Osteoblast (primary cell): ENCODE data around the gene METTL1. TPM values are rescaled to one million over a fixed set of nuclear protein-coding genes. Genes with fewer than 3 reads are reported as not detected.
A peak's percentile ranks its signal among the peaks of the same experiment; 100 is the strongest.

ENCODE experiments used
- DNase-seq: peaks from one replicate; pipeline ENCODE4 v3.0.0; 2011; ENCODE audit warnings: low spot score, mixed read lengths; ENCODE audit not compliant: insufficient read length; ENCODE audit errors: missing footprints
- H2AFZ ChIP-seq: 2 replicates; pipeline ENCODE4 v1.6.0; 2011; ENCODE audit warnings: mild to moderate bottlenecking, low read length
- H3K27ac ChIP-seq: 2 replicates; pipeline ENCODE4 v1.5.1; 2011; ENCODE audit warnings: mild to moderate bottlenecking, low read depth, low read length, moderate library complexity
- H3K27me3 ChIP-seq: 2 replicates; pipeline ENCODE4 v1.6.0; 2012; ENCODE audit warnings: mild to moderate bottlenecking, control low read depth, inconsistent platforms, low read length, moderate library complexity; ENCODE audit not compliant: insufficient read depth
- H3K36me3 ChIP-seq: 2 replicates; pipeline ENCODE4 v1.5.1; 2011; ENCODE audit warnings: mild to moderate bottlenecking, low read length, control low read depth, moderate library complexity; ENCODE audit not compliant: insufficient read depth
- H3K4me1 ChIP-seq: 2 replicates; pipeline ENCODE4 v1.5.1; 2011; ENCODE audit warnings: mild to moderate bottlenecking, low read length, control low read depth, moderate library complexity; ENCODE audit not compliant: insufficient read depth
- H3K4me2 ChIP-seq: 2 replicates; pipeline ENCODE4 v1.6.0; 2011; ENCODE audit warnings: mild to moderate bottlenecking, low read length; ENCODE audit not compliant: insufficient read depth
- H3K4me3 ChIP-seq: fragments of 200-600 bp; sonication (generic); 3 replicates; pipeline ENCODE4 v1.5.1; 2012; ENCODE audit warnings: mild to moderate bottlenecking, low read length, inconsistent platforms; ENCODE audit not compliant: insufficient read depth
- H3K79me2 ChIP-seq: 2 replicates; pipeline ENCODE4 v1.6.0; 2012; ENCODE audit warnings: mild to moderate bottlenecking, low read length, control low read depth, inconsistent platforms; ENCODE audit not compliant: insufficient read depth
- H3K9me3 ChIP-seq: 2 replicates; pipeline ENCODE4 v1.5.1; 2011; ENCODE audit warnings: low read depth, low read length, control low read depth
- H4K20me1 ChIP-seq: 2 replicates; pipeline ENCODE4 v1.6.0; 2012; ENCODE audit warnings: mild to moderate bottlenecking, low read length, control low read depth; ENCODE audit not compliant: insufficient read depth
- total RNA-seq: library from RNA; depleted of rRNA; stranded (reverse); fragments of >200 nt; gene quantifications from 2 replicates; pipeline ENCODE4 v1.2.3, GENCODE V29; 2012
- TF ChIP-seq, protein P1 (sequence below): IDR thresholded peaks from 2 replicates; pipeline ENCODE4 v1.5.1; 2011; ENCODE audit warnings: mild to moderate bottlenecking, low read depth, low read length, moderate library complexity; ENCODE audit errors: extremely low read depth

Gene METTL1
- total RNA-seq, 1 donor: 2.9 TPM

DNA sequence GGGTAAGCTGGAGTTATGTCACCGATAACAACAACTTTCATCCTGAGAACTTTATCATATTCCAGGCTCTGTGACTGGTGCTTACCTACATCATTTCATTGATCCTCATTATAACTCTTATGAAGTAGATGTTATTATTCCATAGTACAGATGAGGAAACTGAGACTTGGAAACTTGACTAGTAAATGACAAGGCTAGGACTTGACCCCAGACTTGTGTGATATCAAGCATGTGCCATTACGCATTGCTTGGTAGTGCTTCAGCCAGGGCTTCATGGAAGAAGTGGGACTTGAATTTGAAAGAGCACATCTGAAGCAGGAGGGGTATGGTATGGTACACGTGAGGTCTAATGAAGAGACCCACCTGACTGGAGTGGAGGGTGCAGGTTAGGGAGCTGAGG, 34.8 kb upstream of the METTL1 start:
- Histone ChIP-seq H3K4me3 (no peak overlapping the region), H3K36me3 (peaks cover 25% of the 10 kb centered on the region), H3K4me2 (no peak overlapping the region), H3K27ac (no peak overlapping the region), H3K4me1 (no peaks in the 10 kb centered on the region), H3K79me2 (no peaks in the 10 kb centered on the region), H3K27me3 (no peaks in the 10 kb centered on the region), H4K20me1 (no peaks in the 10 kb centered on the region), H2AFZ (no peak overlapping the region), H3K9me3 (no peaks in the 10 kb centered on the region)
- no peak for DNase-seq
- TF ChIP-seq, protein P1, sequence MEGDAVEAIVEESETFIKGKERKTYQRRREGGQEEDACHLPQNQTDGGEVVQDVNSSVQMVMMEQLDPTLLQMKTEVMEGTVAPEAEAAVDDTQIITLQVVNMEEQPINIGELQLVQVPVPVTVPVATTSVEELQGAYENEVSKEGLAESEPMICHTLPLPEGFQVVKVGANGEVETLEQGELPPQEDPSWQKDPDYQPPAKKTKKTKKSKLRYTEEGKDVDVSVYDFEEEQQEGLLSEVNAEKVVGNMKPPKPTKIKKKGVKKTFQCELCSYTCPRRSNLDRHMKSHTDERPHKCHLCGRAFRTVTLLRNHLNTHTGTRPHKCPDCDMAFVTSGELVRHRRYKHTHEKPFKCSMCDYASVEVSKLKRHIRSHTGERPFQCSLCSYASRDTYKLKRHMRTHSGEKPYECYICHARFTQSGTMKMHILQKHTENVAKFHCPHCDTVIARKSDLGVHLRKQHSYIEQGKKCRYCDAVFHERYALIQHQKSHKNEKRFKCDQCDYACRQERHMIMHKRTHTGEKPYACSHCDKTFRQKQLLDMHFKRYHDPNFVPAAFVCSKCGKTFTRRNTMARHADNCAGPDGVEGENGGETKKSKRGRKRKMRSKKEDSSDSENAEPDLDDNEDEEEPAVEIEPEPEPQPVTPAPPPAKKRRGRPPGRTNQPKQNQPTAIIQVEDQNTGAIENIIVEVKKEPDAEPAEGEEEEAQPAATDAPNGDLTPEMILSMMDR: no peak

DNA sequence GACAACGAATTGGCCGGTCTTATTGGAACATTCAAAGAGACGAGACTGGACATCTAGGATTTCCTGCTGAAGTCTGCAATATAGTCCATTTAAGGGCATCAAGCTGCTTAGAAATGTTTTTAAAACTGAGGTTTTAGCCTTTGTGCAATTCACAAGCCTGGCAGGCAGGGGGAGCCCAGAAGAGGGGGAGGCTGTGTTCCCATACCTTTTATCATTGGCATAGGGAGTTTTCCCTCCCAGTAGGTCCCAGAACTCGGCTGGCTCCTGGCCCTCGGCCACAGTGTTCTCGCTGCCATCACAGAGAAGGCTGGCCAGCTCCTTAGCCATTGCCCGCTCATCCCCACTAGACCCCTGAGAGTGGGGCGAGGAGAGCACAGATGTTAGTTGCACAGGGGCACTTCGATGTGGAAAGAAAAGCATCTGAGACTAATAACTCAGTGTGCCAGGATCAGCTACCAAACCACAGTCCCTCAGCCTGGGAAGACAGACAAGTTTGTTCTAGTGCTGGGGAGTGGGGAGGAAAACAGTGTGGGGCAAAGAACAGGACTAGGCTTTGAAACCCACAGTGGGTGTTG, 31.5 kb upstream of the METTL1 start:
- Histone ChIP-seq H3K79me2 (no peaks in the 10 kb centered on the region), H3K4me1 (no peaks in the 10 kb centered on the region), H3K27me3 (no peaks in the 10 kb centered on the region), H3K4me3 (no peak overlapping the region), H4K20me1 (no peaks in the 10 kb centered on the region), H3K27ac (no peak overlapping the region), H2AFZ (peak overlapping the region; percentile 49), H3K9me3 (no peaks in the 10 kb centered on the region), H3K36me3 (peaks cover 36% of the 10 kb centered on the region), H3K4me2 (peak overlapping the region; percentile 50)
- peak; percentile 89 for DNase-seq
- TF ChIP-seq, protein P1: peak; percentile 91

DNA sequence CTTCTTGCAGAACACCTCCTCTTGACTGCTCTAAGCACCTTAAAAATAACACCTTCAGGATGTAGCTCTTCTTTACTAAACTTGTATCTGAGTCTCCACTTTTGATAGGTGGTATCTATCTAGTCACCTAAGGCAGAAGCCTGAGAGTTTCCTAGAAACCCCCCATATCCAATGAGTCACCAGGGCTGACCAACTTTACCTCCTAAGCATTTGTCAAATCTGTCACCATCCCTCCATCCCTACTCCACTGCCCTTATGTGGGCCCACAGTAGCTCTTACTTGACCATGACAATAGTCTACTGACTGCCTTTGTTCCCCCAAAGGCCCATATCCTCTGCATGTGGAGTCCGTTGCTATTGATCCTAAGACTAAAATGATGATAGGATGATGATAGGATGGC, 30.7 kb upstream of the METTL1 start:
- Histone ChIP-seq H3K27me3 (no peaks in the 10 kb centered on the region), H2AFZ (no peak overlapping the region), H3K36me3 (peaks cover 42% of the 10 kb centered on the region), H3K4me1 (no peaks in the 10 kb centered on the region), H3K9me3 (no peaks in the 10 kb centered on the region), H3K27ac (no peak overlapping the region), H4K20me1 (no peaks in the 10 kb centered on the region), H3K4me2 (no peak overlapping the region), H3K79me2 (no peaks in the 10 kb centered on the region), H3K4me3 (no peak overlapping the region)
- no peak for DNase-seq
- TF ChIP-seq, protein P1: no peak

DNA sequence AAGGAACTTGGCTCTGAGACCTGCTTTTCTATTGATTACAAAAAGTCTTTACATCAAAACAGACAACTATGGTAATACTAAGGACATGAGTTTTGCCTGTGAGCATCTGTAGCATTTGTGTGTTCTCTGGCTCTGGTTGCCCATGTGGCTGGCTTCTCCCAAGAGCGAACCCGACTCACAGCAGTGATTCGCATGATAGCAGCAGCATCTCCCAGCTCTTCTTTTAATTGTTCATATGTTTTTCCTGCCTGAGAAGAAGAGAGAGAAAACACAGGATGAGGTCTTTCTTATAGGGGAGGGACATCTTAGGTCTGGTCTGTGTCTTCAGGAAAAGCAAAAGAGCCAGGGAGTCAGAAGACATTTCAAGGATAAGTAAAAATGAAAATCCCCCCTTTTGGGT, 29.1 kb upstream of the METTL1 start:
- TF ChIP-seq, protein P1: no peak
- Histone ChIP-seq H4K20me1 (no peaks in the 10 kb centered on the region), H3K36me3 (peaks cover 50% of the 10 kb centered on the region), H2AFZ (no peak overlapping the region), H3K4me3 (no peak overlapping the region), H3K4me2 (no peak overlapping the region), H3K27ac (no peak overlapping the region), H3K9me3 (no peaks in the 10 kb centered on the region), H3K27me3 (no peaks in the 10 kb centered on the region), H3K4me1 (no peaks in the 10 kb centered on the region), H3K79me2 (peaks cover 4% of the 10 kb centered on the region)
- DNase-seq: no peak
